Prostate gland (tissue), 2 donors: Measurements from ENCODE around the gene CSF2RB. TPM values are rescaled to one million over a fixed set of nuclear protein-coding genes. Genes with fewer than 3 reads are reported as not detected.

ENCODE experiments used
- DNase-seq: peaks from one replicate; pipeline ENCODE4 v3.0.0-alpha.2; 2019; ENCODE audit warnings: low spot score
- H3K27ac ChIP-seq, 2 donors: fragments of 200-600 bp; sonication (generic); 2 replicates each; pipeline ENCODE4 v1.5.1; 2017 to 2019
- H3K27me3 ChIP-seq: fragments of 200-600 bp; sonication (generic); replicated peaks from 2 replicates; pipeline ENCODE4 v1.5.1; 2019; ENCODE audit not compliant: insufficient read depth
- H3K36me3 ChIP-seq, 2 donors: fragments of 200-600 bp; sonication (generic); 1 replicate in 1 of 2; 2 replicates in 1 of 2; pipeline versions ENCODE4 v1.5.1 to v1.8.1; 2017 to 2019
- H3K4me1 ChIP-seq: fragments of 200-600 bp; sonication (generic); replicated peaks from 2 replicates; pipeline ENCODE4 v1.5.1; 2019
- H3K4me3 ChIP-seq, 2 donors: fragments of 200-600 bp; sonication (generic); 2 replicates each; pipeline ENCODE4 v1.5.1; 2017 to 2019
- H3K9me3 ChIP-seq: fragments of 200-600 bp; sonication (generic); 2 replicates; pipeline ENCODE4 v1.5.1; 2017
- CTCF ChIP-seq, 4 experiments: fragments of 200-600 bp in 2 of 4; fragments of 450-650 bp in 2 of 4; sonication (generic) in 2 of 4; IDR thresholded peaks; 1 replicate in 3 of 4; 2 replicates in 1 of 4; pipeline ENCODE4 v1.5.1; 2016 to 2019; ENCODE audit warnings: antibody characterized with exemption in 4 of 4, mild to moderate bottlenecking in 2 of 4, moderate library complexity in 2 of 4
- POLR2A ChIP-seq: fragments of 450-650 bp; IDR thresholded peaks from one replicate; pipeline ENCODE4 v1.6.1; 2016; ENCODE audit warnings: antibody characterized with exemption, mild to moderate bottlenecking
- POLR2AphosphoS5 ChIP-seq: sonication (generic); formaldehyde crosslinking; IDR thresholded peaks from one replicate; pipeline ENCODE4 v1.6.1; 2017; ENCODE audit warnings: antibody characterized with exemption
- WGBS: methylation state at CpG from one replicate; pipeline ENCODE4 v1.1.5; 2018; 5-methylcytosine and 5-hydroxymethylcytosine counted together
- intact Hi-C: fragments of 100-400 bp; cut with DNase I; formaldehyde crosslinking; loops from one replicate; pipeline ENCODE4 v1.14.2; 2022
- total RNA-seq, 2 donors: library from RNA; depleted of rRNA; stranded (reverse); fragments of >200 nt; gene quantifications; one replicate each; pipeline ENCODE4 v1.1.0, GENCODE V29; 2016

The CSF2RB gene
- total RNA-seq, 2 donors from 2014 or later = 1.1 to 3.2 TPM

- no peak for TF ChIP-seq POLR2A
- no peak for TF ChIP-seq POLR2AphosphoS5
- no peak for TF ChIP-seq CTCF (IDR thresholded peaks at IDR 0.05)
- 89% methylated on average over 10 of the region's 10 CpGs for WGBS
- Histone ChIP-seq H3K4me3 (no peak overlapping the region), H3K4me1 (no peaks in the 10 kb centered on the region), H3K36me3 (no peaks in the 10 kb centered on the region), H3K27me3 (no peaks in the 10 kb centered on the region), H3K27ac (no peak overlapping the region), H3K9me3 (no peaks in the 10 kb centered on the region)
- DNase-seq = no peak
- intact Hi-C loops = no loop called here
Measured at GRCh38 chr22:36929621-36930020, 16.2 kb downstream of the CSF2RB start.

- WGBS = 79% methylated on average over 20 of the region's 20 CpGs
- intact Hi-C loops = no loop called here
- TF ChIP-seq POLR2A (no peak), POLR2AphosphoS5 (no peak), CTCF (IDR thresholded peaks at IDR 0.05) (no peak)
- no peak for DNase-seq
- H3K9me3 ChIP-seq = no peaks in the 10 kb centered on the region
- H3K27me3 ChIP-seq = no peaks in the 10 kb centered on the region
- H3K4me3 ChIP-seq = no peak overlapping the region
- H3K27ac ChIP-seq = no peak overlapping the region
- no peaks in the 10 kb centered on the region for H3K4me1 ChIP-seq
- H3K36me3 ChIP-seq = no peaks in the 10 kb centered on the region
Measured at GRCh38 chr22:36930041-36930935, 16.9 kb downstream of the CSF2RB start.

GRCh38 chr22:36931446-36931845 lies 18.0 kb downstream of the CSF2RB start:
- no peaks in the 10 kb centered on the region for H3K9me3 ChIP-seq
- TF ChIP-seq POLR2AphosphoS5 (no peak), CTCF (IDR thresholded peaks at IDR 0.05) (no peak), POLR2A (no peak)
- no peak overlapping the region for H3K27ac ChIP-seq
- no peaks in the 10 kb centered on the region for H3K36me3 ChIP-seq
- no peaks in the 10 kb centered on the region for H3K4me1 ChIP-seq
- no peaks in the 10 kb centered on the region for H3K27me3 ChIP-seq
- DNase-seq = no peak
- 93% methylated on average over 2 of the region's 2 CpGs for WGBS
- no peak overlapping the region for H3K4me3 ChIP-seq
- intact Hi-C loops = no loop called here

- intact Hi-C loops = no loop called here
- Histone ChIP-seq H3K27ac (no peak overlapping the region), H3K4me1 (no peaks in the 10 kb centered on the region), H3K36me3 (no peaks in the 10 kb centered on the region), H3K4me3 (no peak overlapping the region), H3K27me3 (no peaks in the 10 kb centered on the region), H3K9me3 (no peaks in the 10 kb centered on the region)
- whole genome bisulfite sequencing = 72% methylated on average over 25 of the region's 25 CpGs
- DNase-seq = no peak
- TF ChIP-seq POLR2A = no peak
- no peak for TF ChIP-seq POLR2AphosphoS5
- TF ChIP-seq CTCF (IDR thresholded peaks at IDR 0.05) = no peak
Measured at GRCh38 chr22:36933629-36934417, 20.4 kb downstream of the CSF2RB start.
